Measurements from ENCODE around the gene LHPP.
"Not testable (repeated sequence)": the region's sequence is repeated elsewhere in the genome, so short reads cannot be mapped to it uniquely, and the experiment has no call there.

The LHPP gene

GRCh38 chr10:124436191-124436638, 25.4 kb upstream of the LHPP start:
- H3K27ac ChIP-seq (ENCODE audit: low read depth, low read length, poor library complexity, severe bottlenecking) = no peak overlapping the region
- no peaks in the 10 kb centered on the region for H3K9me2 ChIP-seq (ENCODE audit: low read depth, low read length)
- no peaks in the 10 kb centered on the region for H3F3A ChIP-seq (ENCODE audit: insufficient read depth, low read length)
- H3K27me3 ChIP-seq (ENCODE audit: insufficient read depth, low read length) = no peaks in the 10 kb centered on the region
- TF ChIP-seq EZH2 (IDR thresholded peaks at IDR 0.05; ENCODE audit: borderline replicate concordance, low read length) = no peak
- TF ChIP-seq CTCF (IDR thresholded peaks at IDR 0.05; ENCODE audit: low read length) = no peak
- H3K4me2 ChIP-seq (ENCODE audit: low read length) = no peak overlapping the region
- H3K4me3 ChIP-seq (ENCODE audit: low read depth, low read length, poor library complexity, severe bottlenecking) = no peak overlapping the region
- H3K9ac ChIP-seq (ENCODE audit: low read length) = no peak overlapping the region
- no peak overlapping the region for H2AFZ ChIP-seq (ENCODE audit: low read length)
- no peaks in the 10 kb centered on the region for H3K36me3 ChIP-seq (ENCODE audit: insufficient read depth, low read length)
- no peaks in the 10 kb centered on the region for H4K20me1 ChIP-seq (ENCODE audit: insufficient read depth, low read length)
- H3K79me2 ChIP-seq (ENCODE audit: insufficient read depth, low read length) = no peaks in the 10 kb centered on the region
- H3K9me3 ChIP-seq (ENCODE audit: low read length) = no peaks in the 10 kb centered on the region
- no peaks in the 10 kb centered on the region for H3K4me1 ChIP-seq (ENCODE audit: insufficient read depth, low read length, severe bottlenecking)

- H3K9ac ChIP-seq (ENCODE audit: low read length); H3K27ac ChIP-seq (ENCODE audit: low read depth, low read length, poor library complexity, severe bottlenecking); H3K4me2 ChIP-seq (ENCODE audit: low read length); H3F3A ChIP-seq (ENCODE audit: insufficient read depth, low read length); H3K27me3 ChIP-seq (ENCODE audit: insufficient read depth, low read length); H2AFZ ChIP-seq (ENCODE audit: low read length); H3K9me3 ChIP-seq (ENCODE audit: low read length); H3K79me2 ChIP-seq (ENCODE audit: insufficient read depth, low read length); H3K4me3 ChIP-seq (ENCODE audit: low read depth, low read length, poor library complexity, severe bottlenecking); H3K4me1 ChIP-seq (ENCODE audit: insufficient read depth, low read length, severe bottlenecking); H3K9me2 ChIP-seq (ENCODE audit: low read depth, low read length); H3K36me3 ChIP-seq (ENCODE audit: insufficient read depth, low read length); H4K20me1 ChIP-seq (ENCODE audit: insufficient read depth, low read length): not testable (repeated sequence)
These were observed 19.9 kb upstream of the LHPP start for GRCh38 chr10:124441694-124442093.

- no peaks in the 10 kb centered on the region for H3K4me1 ChIP-seq (ENCODE audit: insufficient read depth, low read length, severe bottlenecking)
- H3K27me3 ChIP-seq (ENCODE audit: insufficient read depth, low read length) = 0 out of 2 replicates have a peak, but pooled peaks cover under 1% of the 10 kb centered on the region
- no peaks in the 10 kb centered on the region for H3K9me2 ChIP-seq (ENCODE audit: low read depth, low read length)
- no peak overlapping the region for H3K4me3 ChIP-seq (ENCODE audit: low read depth, low read length, poor library complexity, severe bottlenecking)
- H3K36me3 ChIP-seq (ENCODE audit: insufficient read depth, low read length) = no peaks in the 10 kb centered on the region
- H3K9me3 ChIP-seq (ENCODE audit: low read length) = no peaks in the 10 kb centered on the region
- no peak overlapping the region for H3K9ac ChIP-seq (ENCODE audit: low read length)
- H3K79me2 ChIP-seq (ENCODE audit: insufficient read depth, low read length) = no peaks in the 10 kb centered on the region
- H3F3A ChIP-seq (ENCODE audit: insufficient read depth, low read length) = no peaks in the 10 kb centered on the region
- TF ChIP-seq EZH2 (IDR thresholded peaks at IDR 0.05; ENCODE audit: borderline replicate concordance, low read length) (no peak), CTCF (IDR thresholded peaks at IDR 0.05; ENCODE audit: low read length) (no peak)
- no peak overlapping the region for H2AFZ ChIP-seq (ENCODE audit: low read length)
- H3K4me2 ChIP-seq (ENCODE audit: low read length) = no peak overlapping the region
- H3K27ac ChIP-seq (ENCODE audit: low read depth, low read length, poor library complexity, severe bottlenecking) = no peak overlapping the region
- H4K20me1 ChIP-seq (ENCODE audit: insufficient read depth, low read length) = no peaks in the 10 kb centered on the region
These were observed 14.5 kb upstream of the LHPP start for GRCh38 chr10:124446830-124447750.
